Sigmoid colon (tissue), 7 donors: ENCODE data around the gene HMGCL. TPM values are rescaled to one million over a fixed set of nuclear protein-coding genes. Genes with fewer than 3 reads are reported as not detected.
A peak's percentile ranks its signal among the peaks of the same experiment; 100 is the strongest.

Experiments used
- DNase-seq: peaks from one replicate; pipeline ENCODE4 v3.0.0-alpha.2; 2019
- H3K27ac ChIP-seq, 4 donors: fragments of 200-600 bp; sonication (generic); one replicate each; pipeline ENCODE4 v1.5.1; 2016 to 2019; ENCODE audit warnings: mild to moderate bottlenecking in 1 of 4
- H3K27me3 ChIP-seq, 3 donors: fragments of 200-600 bp; sonication (generic); one replicate each; pipeline ENCODE4 v1.5.1; 2019; ENCODE audit warnings: mild to moderate bottlenecking in 1 of 3
- H3K36me3 ChIP-seq, 4 donors: fragments of 200-600 bp; sonication (generic); one replicate each; pipeline ENCODE4 v1.5.1; 2016 to 2019
- H3K4me1 ChIP-seq, 4 donors: fragments of 200-600 bp; sonication (generic); one replicate each; pipeline ENCODE4 v1.5.1; 2017 to 2019
- H3K4me3 ChIP-seq, 4 donors: fragments of 200-600 bp; sonication (generic); one replicate each; pipeline ENCODE4 v1.5.1; 2017 to 2019; ENCODE audit warnings: mild to moderate bottlenecking in 2 of 4, moderate library complexity in 1 of 4
- H3K9me3 ChIP-seq, 4 donors: fragments of 200-600 bp in 3 of 4; sonication (generic) in 3 of 4; one replicate each; pipeline versions ENCODE4 v1.5.1 to v1.6.1; 2013 to 2019
- CTCF ChIP-seq, 4 experiments: fragments of 450-650 bp in 3 of 4; fragments of 200-600 bp in 1 of 4; IDR thresholded peaks; one replicate each; pipeline ENCODE4 v1.5.1; 2016 to 2019; ENCODE audit warnings: antibody characterized with exemption in 4 of 4, mild to moderate bottlenecking in 3 of 4, moderate library complexity in 2 of 4
- EP300 ChIP-seq, 4 donors: sonication (generic); formaldehyde crosslinking; IDR thresholded peaks; one replicate each; pipeline ENCODE4 v1.6.1; 2017; ENCODE audit warnings: antibody characterized with exemption in 4 of 4
- POLR2A ChIP-seq, 2 donors: fragments of 450-650 bp; IDR thresholded peaks; one replicate each; pipeline ENCODE4 v1.6.1; 2016; ENCODE audit warnings: antibody characterized with exemption in 2 of 2, mild to moderate bottlenecking in 2 of 2, moderate library complexity in 2 of 2
- POLR2AphosphoS5 ChIP-seq, 4 donors: sonication (generic); formaldehyde crosslinking; IDR thresholded peaks; one replicate each; pipeline ENCODE4 v1.6.1; 2017; ENCODE audit warnings: antibody characterized with exemption in 4 of 4
- WGBS, 2 donors: extraction: QIAGEN DNeasy Blood & Tissue Kit; methylation state at CpG; one replicate each; pipeline ENCODE4 v1.1.7; 2013; 5-methylcytosine and 5-hydroxymethylcytosine counted together
- intact Hi-C: fragments of 100-400 bp; cut with DNase I; formaldehyde crosslinking; loops from one replicate; pipeline ENCODE4 v1.15.1; 2023
- polyA plus RNA-seq, 3 donors: library from polyadenylated mRNA; stranded (reverse); fragments of 200-250 nt; gene quantifications; one replicate each; pipeline ENCODE4 v1.2.3, GENCODE V29; 2013
- total RNA-seq, 4 donors: library from RNA; depleted of rRNA; stranded (reverse); fragments of >200 nt; gene quantifications; one replicate each; pipeline ENCODE4 v1.1.0, GENCODE V29; 2016
- donor health status: healthy with polysubstance abuse.
- donor health status: Bipolar disorder and iron deficiency.
- donor health status: healthy.

The HMGCL gene
- total and polyA plus RNA-seq, 7 donors: 24.8 to 156 (median 47.4) TPM

- intact Hi-C loops: loop anchor here (5.0 to 10.0 kb wide), 2 partner anchors 55 to 108 kb away; partner anchors contain the start of gene FUCA1
- Histone ChIP-seq H3K9me3 (no peaks in the 10 kb centered on the region), H3K4me1 (peaks cover 0 to 6% (median 2%) of the 10 kb centered on the region in 4 donors), H3K27me3 (no peaks in the 10 kb centered on the region), H3K27ac (peak overlapping the region in 3 of 4 donors; percentile 10 to 58 (median 46)), H3K36me3 (peaks cover 0 to 44% (median 33%) of the 10 kb centered on the region in 4 donors), H3K4me3 (no peak overlapping the region)
- 6 to 16% methylated on average over 6 of the region's 6 CpGs for WGBS, 2 donors
- DNase-seq: peak; percentile 83
- TF ChIP-seq POLR2A (IDR thresholded peaks at IDR 0.05) (no peak), EP300 (IDR thresholded peaks at IDR 0.05) (no peak), CTCF (IDR thresholded peaks at IDR 0.05) (peak; percentile 44 to 73 (median 58)), POLR2AphosphoS5 (IDR thresholded peaks at IDR 0.05) (peak in 1 of 4 donors; percentile 8)
Observed at GRCh38 chr1:23809751-23810171, 15.5 kb downstream of the HMGCL start.

- TF ChIP-seq POLR2AphosphoS5 (IDR thresholded peaks at IDR 0.05) (no peak), CTCF (IDR thresholded peaks at IDR 0.05) (no peak), EP300 (IDR thresholded peaks at IDR 0.05) (no peak), POLR2A (IDR thresholded peaks at IDR 0.05) (no peak)
- Histone ChIP-seq H3K4me3 (no peak overlapping the region), H3K4me1 (peaks cover 0 to 6% (median 2%) of the 10 kb centered on the region in 4 donors), H3K27me3 (no peaks in the 10 kb centered on the region), H3K9me3 (no peaks in the 10 kb centered on the region), H3K27ac (no peak overlapping the region), H3K36me3 (peaks cover 0 to 35% (median 19%) of the 10 kb centered on the region in 4 donors)
- intact Hi-C loops: loop anchor here (10.0 kb wide), 1 partner anchor 57 kb away; the partner anchor contains the start of gene FUCA1
- no peak for DNase-seq
- WGBS, 2 donors: 53 to 72% methylated on average over 3 of the region's 3 CpGs
Observed at GRCh38 chr1:23807453-23807852, 17.8 kb downstream of the HMGCL start.

- no peak overlapping the region for H3K27ac ChIP-seq
- peaks cover 0 to 14% (median 7%) of the 10 kb centered on the region in 4 donors for H3K4me1 ChIP-seq
- no peak overlapping the region for H3K4me3 ChIP-seq
- peaks cover 0 to 28% (median 12%) of the 10 kb centered on the region in 4 donors for H3K36me3 ChIP-seq
- no peak for TF ChIP-seq POLR2AphosphoS5 (IDR thresholded peaks at IDR 0.05)
- TF ChIP-seq CTCF (IDR thresholded peaks at IDR 0.05): no peak
- TF ChIP-seq EP300 (IDR thresholded peaks at IDR 0.05): no peak
- TF ChIP-seq POLR2A (IDR thresholded peaks at IDR 0.05): no peak
- no peaks in the 10 kb centered on the region for H3K27me3 ChIP-seq
- WGBS, 2 donors: 77 to 81% methylated on average over 6 of the region's 6 CpGs
- intact Hi-C loops: loop anchor here (10.0 kb wide), 1 partner anchor 59 kb away; the partner anchor contains the start of gene FUCA1
- DNase-seq: peak; percentile 33
- no peaks in the 10 kb centered on the region for H3K9me3 ChIP-seq
Observed at GRCh38 chr1:23806280-23806679, 18.9 kb downstream of the HMGCL start.

- H3K27ac ChIP-seq: no peak overlapping the region
- TF ChIP-seq POLR2A (IDR thresholded peaks at IDR 0.05) (no peak), CTCF (IDR thresholded peaks at IDR 0.05) (no peak), EP300 (IDR thresholded peaks at IDR 0.05) (no peak), POLR2AphosphoS5 (IDR thresholded peaks at IDR 0.05) (no peak)
- H3K27me3 ChIP-seq: no peaks in the 10 kb centered on the region
- peaks cover 0 to 18% (median 12%) of the 10 kb centered on the region in 4 donors for H3K4me1 ChIP-seq
- H3K36me3 ChIP-seq: peaks cover 0 to 28% (median 12%) of the 10 kb centered on the region in 4 donors
- intact Hi-C loops: loop anchor here (10.0 kb wide), 1 partner anchor 60 kb away; the partner anchor contains the start of gene FUCA1
- no peak overlapping the region for H3K4me3 ChIP-seq
- 94 to 95% methylated on average over 2 of the region's 2 CpGs for WGBS, 2 donors
- no peaks in the 10 kb centered on the region for H3K9me3 ChIP-seq
- DNase-seq: no peak
Observed at GRCh38 chr1:23805025-23805424, 20.2 kb downstream of the HMGCL start.
